NCI-H2107 (cell line): ENCODE data around the gene PPP6R3.

Source experiments
- DNase-seq: peaks from one replicate; lab custom pipeline; 2025; lab: John Stamatoyannopoulos, UW

Gene PPP6R3

GRCh38 chr11:68495220-68495729 lies 34.7 kb downstream of the PPP6R3 start:
- DNase-seq = no peak

GRCh38 chr11:68495872-68496271 lies 35.3 kb downstream of the PPP6R3 start:
- DNase-seq = no peak

- no peak for DNase-seq
Measured at GRCh38 chr11:68497761-68498160, 37.2 kb downstream of the PPP6R3 start.

GRCh38 chr11:68498321-68498720 lies 37.8 kb downstream of the PPP6R3 start:
- DNase-seq = no peak

GRCh38 chr11:68498903-68499883 lies 38.6 kb downstream of the PPP6R3 start:
- DNase-seq = no peak

GRCh38 chr11:68500206-68500605 lies 39.7 kb downstream of the PPP6R3 start:
- DNase-seq = no peak

GRCh38 chr11:68501813-68502212 lies 41.3 kb downstream of the PPP6R3 start:
- no peak for DNase-seq

GRCh38 chr11:68503251-68503687 lies 42.7 kb downstream of the PPP6R3 start:
- no peak for DNase-seq

- no peak for DNase-seq
Measured at GRCh38 chr11:68503792-68504191, 43.2 kb downstream of the PPP6R3 start.

- DNase-seq = no peak
Measured at GRCh38 chr11:68504432-68505066, 44.0 kb downstream of the PPP6R3 start.

- DNase-seq = no peak
Measured at GRCh38 chr11:68505596-68505995, 45.0 kb downstream of the PPP6R3 start.

GRCh38 chr11:68506908-68507307 lies 46.4 kb downstream of the PPP6R3 start:
- no peak for DNase-seq

GRCh38 chr11:68508425-68508824 lies 47.9 kb downstream of the PPP6R3 start:
- DNase-seq = no peak

GRCh38 chr11:68509066-68509465 lies 48.5 kb downstream of the PPP6R3 start:
- DNase-seq = no peak

- no peak for DNase-seq
Measured at GRCh38 chr11:68513930-68514487, 53.5 kb downstream of the PPP6R3 start.

- DNase-seq = no peak
Measured at GRCh38 chr11:68517121-68517741, 56.7 kb downstream of the PPP6R3 start.

GRCh38 chr11:68518191-68518590 lies 57.6 kb downstream of the PPP6R3 start:
- DNase-seq = no peak

GRCh38 chr11:68521969-68522652 lies 61.6 kb downstream of the PPP6R3 start:
- no peak for DNase-seq

GRCh38 chr11:68523033-68523432 lies 62.5 kb downstream of the PPP6R3 start:
- no peak for DNase-seq

GRCh38 chr11:68523743-68524142 lies 63.2 kb downstream of the PPP6R3 start:
- no peak for DNase-seq

- DNase-seq = no peak
Measured at GRCh38 chr11:68524213-68524612, 63.7 kb downstream of the PPP6R3 start.

- no peak for DNase-seq
Measured at GRCh38 chr11:68524681-68525080, 64.1 kb downstream of the PPP6R3 start.
